Common myeloid progenitor, CD34-positive (primary cell): Measurements from ENCODE around the gene RFC2.

Experiments
- CTCF ChIA-PET: fragments of 350-600 bp; sonication (Branson Sonifier 250); formaldehyde crosslinking; loops from one replicate; lab custom pipeline; 2021; ENCODE audit warnings: antibody characterized with exemption; lab: Charles Lee
- POLR2A ChIA-PET: fragments of 350-600 bp; sonication (Branson Sonifier 250); formaldehyde crosslinking; loops from one replicate; lab custom pipeline; 2021; ENCODE audit warnings: antibody characterized with exemption; lab: Charles Lee
- DNase-seq, 3 donors: peaks; one replicate each; pipeline versions ENCODE4 v3.0.0 to v3.0.0-alpha.2; 2013
- H3K27ac ChIP-seq, 2 experiments: 1 replicate in 1 of 2; 2 replicates in 1 of 2; pipeline ENCODE4 v1.7.0; 2013; ENCODE audit warnings: inconsistent platforms in 2 of 2, low read length in 2 of 2, mild to moderate bottlenecking in 2 of 2, low read depth in 1 of 2, moderate library complexity in 1 of 2; ENCODE audit not compliant: severe bottlenecking in 2 of 2, insufficient read depth in 1 of 2, poor library complexity in 1 of 2
- H3K27me3 ChIP-seq, 5 experiments: replicated peaks in 2 of 5; 1 replicate in 3 of 5; 2 replicates in 2 of 5; pipeline versions ENCODE4 v1.6.1 to v1.7.0; 2013; ENCODE audit warnings: low read length in 4 of 5, mild to moderate bottlenecking in 2 of 5, moderate library complexity in 2 of 5, inconsistent platforms in 1 of 5; ENCODE audit not compliant: insufficient read depth in 5 of 5, control insufficient read depth in 4 of 5
- H3K36me3 ChIP-seq, 4 experiments: 1 replicate in 2 of 4; 2 replicates in 2 of 4; pipeline versions ENCODE4 v1.6.1 to v1.7.0; 2013; ENCODE audit warnings: low read length in 3 of 4, control low read depth in 1 of 4, mild to moderate bottlenecking in 1 of 4; ENCODE audit not compliant: control insufficient read depth in 4 of 4, insufficient read depth in 4 of 4
- H3K4me1 ChIP-seq, 4 experiments: 1 replicate in 3 of 4; 2 replicates in 1 of 4; pipeline versions ENCODE4 v1.6.1 to v1.7.1; 2013; ENCODE audit warnings: low read length in 3 of 4, mild to moderate bottlenecking in 3 of 4, control low read depth in 1 of 4, inconsistent platforms in 1 of 4, moderate library complexity in 1 of 4; ENCODE audit not compliant: control insufficient read depth in 4 of 4, insufficient read depth in 4 of 4; ENCODE audit errors: control extremely low read depth in 1 of 4
- H3K4me3 ChIP-seq, 7 experiments: 1 replicate in 4 of 7; 2 replicates in 3 of 7; pipeline versions ENCODE4 v1.5.1 to v1.7.0; 2013; ENCODE audit warnings: mild to moderate bottlenecking in 7 of 7, low read length in 6 of 7, moderate library complexity in 6 of 7, inconsistent platforms in 2 of 7, low read depth in 2 of 7, control low read depth in 1 of 7; ENCODE audit not compliant: insufficient read depth in 4 of 7, control insufficient read depth in 1 of 7; ENCODE audit errors: extremely low read depth in 1 of 7
- H3K9me3 ChIP-seq, 5 experiments: 1 replicate in 4 of 5; 2 replicates in 1 of 5; pipeline versions ENCODE4 v1.6.1 to v1.7.1; 2013; ENCODE audit warnings: low read length in 4 of 5, mild to moderate bottlenecking in 2 of 5, inconsistent platforms in 1 of 5, low read depth in 1 of 5, moderate library complexity in 1 of 5; ENCODE audit not compliant: control insufficient read depth in 4 of 5, insufficient read depth in 2 of 5; ENCODE audit errors: control extremely low read depth in 1 of 5
- WGBS: methylation state at CpG from one replicate; pipeline ENCODE4 v1.1.5; 2013; ENCODE audit not compliant: insufficient coverage; 5-methylcytosine and 5-hydroxymethylcytosine counted together

RFC2 gene

GRCh38 chr7:74282748-74283459 is 28.7 kb upstream of the RFC2 start:
- POLR2A ChIA-PET: interaction anchor here (1.3 kb wide), 1 partner anchor 11 kb away, joined by 4 read pairs; no protein-coding TSS in a partner anchor
- CTCF ChIA-PET: interaction anchor here (1.5 kb wide), 1 partner anchor 9 kb away, joined by 3 read pairs; no protein-coding TSS in a partner anchor
- H3K4me1 ChIP-seq: peaks cover 0 to 39% (median 26%) of the 10 kb centered on the region in 4 experiments
- H3K9me3 ChIP-seq: no peaks in the 10 kb centered on the region
- no peaks in the 10 kb centered on the region for H3K36me3 ChIP-seq
- no peak overlapping the region for H3K27ac ChIP-seq
- H3K27me3 ChIP-seq: no peaks in the 10 kb centered on the region
- no peak for DNase-seq
- WGBS: 97% methylated on average over 11 of the region's 14 CpGs
- H3K4me3 ChIP-seq: no peak overlapping the region

- Histone ChIP-seq H3K4me3 (no peak overlapping the region), H3K27me3 (no peaks in the 10 kb centered on the region), H3K36me3 (no peaks in the 10 kb centered on the region), H3K27ac (no peak overlapping the region), H3K9me3 (no peaks in the 10 kb centered on the region), H3K4me1 (peaks cover 0 to 32% (median 22%) of the 10 kb centered on the region in 4 experiments)
- 97% methylated on average over 8 of the region's 8 CpGs for WGBS
- ChIA-PET POLR2A (no interaction called here), CTCF (interaction anchor here (0.6 to 1.5 kb wide), 4 partner anchors 10 to 14 kb away, joined by 3 to 4 read pairs (median 3); no protein-coding TSS in a partner anchor)
- DNase-seq: no peak
Observed at GRCh38 chr7:74280985-74281384, 26.8 kb upstream of the RFC2 start.

- 96% methylated on average over 3 of the region's 4 CpGs for WGBS
- no peak overlapping the region for H3K4me3 ChIP-seq
- DNase-seq: no peak
- ChIA-PET CTCF (no interaction called here), POLR2A (no interaction called here)
- no peaks in the 10 kb centered on the region for H3K27me3 ChIP-seq
- H3K36me3 ChIP-seq: no peaks in the 10 kb centered on the region
- no peaks in the 10 kb centered on the region for H3K9me3 ChIP-seq
- peaks cover 0 to 47% (median 37%) of the 10 kb centered on the region in 4 experiments for H3K4me1 ChIP-seq
- H3K27ac ChIP-seq: no peak overlapping the region
Observed at GRCh38 chr7:74277636-74278035, 23.4 kb upstream of the RFC2 start.

- peak in 1 of 3 donors; percentile 54 for DNase-seq
- Histone ChIP-seq H3K9me3 (no peaks in the 10 kb centered on the region), H3K4me3 (no peak overlapping the region), H3K36me3 (no peaks in the 10 kb centered on the region), H3K27ac (no peak overlapping the region), H3K27me3 (no peaks in the 10 kb centered on the region), H3K4me1 (peaks cover 3 to 69% (median 57%) of the 10 kb centered on the region in 4 experiments)
- POLR2A ChIA-PET: interaction anchor here (1.0 to 1.5 kb wide), 2 partner anchors 12 to 15 kb away, joined by 3 read pairs; no protein-coding TSS in a partner anchor
- CTCF ChIA-PET: interaction anchor here (0.6 to 7.6 kb wide), 8 partner anchors 9 to 160 kb away, joined by 3 to 70 read pairs (median 4); partner anchors contain the start of gene CLIP2
- 49% methylated on average over 5 of the region's 6 CpGs for WGBS
Observed at GRCh38 chr7:74275401-74275881, 21.2 kb upstream of the RFC2 start.

- Histone ChIP-seq H3K4me1 (peaks cover 6 to 77% (median 57%) of the 10 kb centered on the region in 4 experiments), H3K27ac (peak overlapping the region in 1 of 2 experiments; percentile 65), H3K4me3 (peak overlapping the region in 4 of 7 experiments; percentile 20 to 63 (median 36)), H3K27me3 (no peaks in the 10 kb centered on the region), H3K36me3 (no peaks in the 10 kb centered on the region), H3K9me3 (no peaks in the 10 kb centered on the region)
- 4% methylated on average over 7 of the region's 10 CpGs for WGBS
- POLR2A ChIA-PET: interaction anchor here (0.8 to 3.6 kb wide), 5 partner anchors 10 to 18 kb away, joined by 3 to 19 read pairs (median 4); partner anchors contain the start of genes CLIP2 and RFC2
- CTCF ChIA-PET: interaction anchor here (1.2 to 7.6 kb wide), 5 partner anchors 8 to 129 kb away, joined by 3 to 70 read pairs (median 5); partner anchors contain the start of gene CLIP2
- peak; percentile 70 to 95 (median 95) for DNase-seq
Observed at GRCh38 chr7:74272305-74273038, 18.3 kb upstream of the RFC2 start.

GRCh38 chr7:74271742-74272141 is 17.5 kb upstream of the RFC2 start:
- DNase-seq: peak in 1 of 3 donors; percentile 52
- peak overlapping the region in 1 of 2 experiments; percentile 65 for H3K27ac ChIP-seq
- CTCF ChIA-PET: interaction anchor here (0.6 to 7.6 kb wide), 7 partner anchors 8 to 129 kb away, joined by 3 to 70 read pairs (median 4); partner anchors contain the start of gene CLIP2
- peak overlapping the region in 2 of 7 experiments; percentile 34 to 45 for H3K4me3 ChIP-seq
- no peaks in the 10 kb centered on the region for H3K27me3 ChIP-seq
- peaks cover 6 to 78% (median 59%) of the 10 kb centered on the region in 4 experiments for H3K4me1 ChIP-seq
- whole genome bisulfite sequencing: 17% methylated on average over 3 of the region's 6 CpGs
- H3K36me3 ChIP-seq: no peaks in the 10 kb centered on the region
- POLR2A ChIA-PET: interaction anchor here (1.5 to 3.6 kb wide), 3 partner anchors 11 to 17 kb away, joined by 4 to 19 read pairs (median 7); partner anchors contain the start of genes CLIP2 and RFC2
- H3K9me3 ChIP-seq: no peaks in the 10 kb centered on the region
